Measurements from ENCODE around the gene INPPL1.

DNA sequence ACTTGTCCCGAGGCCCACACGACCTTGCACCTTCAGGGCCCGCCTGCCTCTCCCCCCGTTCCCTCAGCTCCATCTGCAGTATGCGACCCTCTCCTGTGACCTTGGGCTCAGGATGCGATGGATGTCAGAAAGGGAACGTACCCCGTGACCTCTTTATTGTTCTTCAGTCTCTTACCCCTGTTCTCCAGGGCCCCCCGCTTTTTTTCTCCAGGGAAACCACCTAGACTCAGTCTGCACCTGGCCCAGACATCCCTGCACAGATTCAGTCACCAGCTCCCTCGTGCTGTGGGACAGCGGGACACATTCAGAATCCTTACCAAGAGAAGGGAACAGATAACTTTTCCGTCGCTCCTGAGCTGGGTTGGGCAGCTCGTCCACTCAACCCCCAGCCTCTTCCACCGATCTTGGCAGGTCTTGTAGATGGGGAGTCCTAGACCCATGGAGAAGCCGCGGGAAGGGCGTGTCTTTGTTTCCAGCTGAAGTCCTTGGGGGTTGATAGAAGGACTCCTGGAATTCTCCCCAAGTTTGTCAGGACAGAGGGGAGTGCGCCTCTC is 20.8 kb downstream of the INPPL1 start:
- TF ChIP-seq, protein P1, sequence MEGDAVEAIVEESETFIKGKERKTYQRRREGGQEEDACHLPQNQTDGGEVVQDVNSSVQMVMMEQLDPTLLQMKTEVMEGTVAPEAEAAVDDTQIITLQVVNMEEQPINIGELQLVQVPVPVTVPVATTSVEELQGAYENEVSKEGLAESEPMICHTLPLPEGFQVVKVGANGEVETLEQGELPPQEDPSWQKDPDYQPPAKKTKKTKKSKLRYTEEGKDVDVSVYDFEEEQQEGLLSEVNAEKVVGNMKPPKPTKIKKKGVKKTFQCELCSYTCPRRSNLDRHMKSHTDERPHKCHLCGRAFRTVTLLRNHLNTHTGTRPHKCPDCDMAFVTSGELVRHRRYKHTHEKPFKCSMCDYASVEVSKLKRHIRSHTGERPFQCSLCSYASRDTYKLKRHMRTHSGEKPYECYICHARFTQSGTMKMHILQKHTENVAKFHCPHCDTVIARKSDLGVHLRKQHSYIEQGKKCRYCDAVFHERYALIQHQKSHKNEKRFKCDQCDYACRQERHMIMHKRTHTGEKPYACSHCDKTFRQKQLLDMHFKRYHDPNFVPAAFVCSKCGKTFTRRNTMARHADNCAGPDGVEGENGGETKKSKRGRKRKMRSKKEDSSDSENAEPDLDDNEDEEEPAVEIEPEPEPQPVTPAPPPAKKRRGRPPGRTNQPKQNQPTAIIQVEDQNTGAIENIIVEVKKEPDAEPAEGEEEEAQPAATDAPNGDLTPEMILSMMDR (IDR thresholded peaks at IDR 0.05) = no peak
- no peak for TF ChIP-seq POLR2A (IDR thresholded peaks at IDR 0.05)
- no peak for TF ChIP-seq POLR2AphosphoS5 (IDR thresholded peaks at IDR 0.05; ENCODE audit: insufficient read depth in 1 of 2, low read depth in 1 of 2)

Data from vagina (tissue), 2 donors.